Islet of Langerhans (tissue), 1 donor: ENCODE results near the gene EWSR1.

ENCODE experiments used
- FAIRE-seq: peaks from one replicate; lab custom pipeline; 2011; peaks lifted over from hg19 to GRCh38; lab: Jason Lieb, UNC

EWSR1 gene

DNA sequence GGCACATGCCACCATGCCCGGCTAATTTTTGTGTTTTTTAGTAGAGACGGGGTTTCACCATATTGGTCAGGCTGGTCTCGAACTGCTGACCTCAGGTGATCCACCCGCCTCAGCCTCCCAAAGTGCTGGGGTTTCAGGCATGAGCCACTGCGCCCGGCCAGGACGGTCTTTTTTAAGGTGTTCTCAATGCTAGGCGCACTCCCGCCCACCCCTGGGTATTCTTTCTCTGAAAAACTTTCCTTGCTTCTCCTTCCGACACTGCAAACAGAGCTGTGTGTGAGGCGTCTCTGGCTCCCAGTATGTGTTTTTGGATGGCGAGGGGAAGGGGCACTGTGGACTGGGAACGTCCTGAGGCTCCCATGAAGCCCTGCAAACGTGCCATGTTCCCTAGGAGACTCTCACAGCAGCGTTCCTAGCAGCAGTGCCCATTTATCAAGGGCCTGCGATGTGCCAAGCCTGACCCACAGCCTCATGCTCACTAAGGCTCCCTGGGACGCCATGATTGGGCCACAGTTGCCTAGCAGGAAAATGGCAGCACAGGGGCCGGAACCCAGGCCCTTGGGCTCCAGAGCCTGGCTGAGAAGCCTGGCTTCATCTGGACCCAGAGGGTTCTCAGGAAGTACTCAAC is 49.9 kb downstream of the EWSR1 start:
- FAIRE-seq, result no peak

DNA sequence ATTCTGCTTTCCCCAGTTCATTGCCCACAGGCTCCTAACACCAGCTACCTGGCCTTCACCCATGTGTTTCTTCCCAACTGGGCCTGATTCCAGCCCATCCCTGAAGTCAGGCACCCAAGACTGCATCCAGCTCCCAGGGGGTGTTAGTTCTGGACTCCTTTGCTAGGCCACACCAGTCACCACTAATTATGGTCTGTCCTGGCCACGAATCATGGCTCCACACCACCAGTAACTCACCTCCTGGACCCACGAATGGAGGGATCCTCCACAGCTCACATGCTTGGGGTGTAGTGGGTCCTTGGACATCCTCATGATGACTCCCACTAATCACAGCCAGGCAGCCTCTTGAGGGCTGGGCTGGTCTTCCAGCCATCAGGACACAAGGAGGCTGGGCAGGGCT is 51.0 kb downstream of the EWSR1 start:
- no peak for FAIRE-seq

DNA sequence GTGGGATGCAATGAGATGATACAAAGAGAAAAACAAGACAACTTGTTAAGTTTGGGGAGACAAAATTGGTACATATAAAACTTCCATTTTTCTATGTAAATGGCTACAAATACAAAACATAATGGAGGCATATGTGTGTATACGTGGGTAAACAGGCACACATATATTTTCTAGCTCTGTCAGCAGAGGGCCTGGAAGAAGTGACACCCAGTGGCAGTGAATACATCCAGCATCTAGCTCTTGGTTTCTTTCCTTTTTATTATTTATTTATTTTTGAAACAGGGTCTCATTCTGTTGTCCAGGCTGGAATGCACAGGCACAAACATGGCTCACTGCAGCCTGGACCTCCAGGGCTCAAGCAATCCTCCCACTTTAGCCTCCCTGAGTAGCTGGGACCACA is 52.5 kb downstream of the EWSR1 start:
- FAIRE-seq, result no peak

DNA sequence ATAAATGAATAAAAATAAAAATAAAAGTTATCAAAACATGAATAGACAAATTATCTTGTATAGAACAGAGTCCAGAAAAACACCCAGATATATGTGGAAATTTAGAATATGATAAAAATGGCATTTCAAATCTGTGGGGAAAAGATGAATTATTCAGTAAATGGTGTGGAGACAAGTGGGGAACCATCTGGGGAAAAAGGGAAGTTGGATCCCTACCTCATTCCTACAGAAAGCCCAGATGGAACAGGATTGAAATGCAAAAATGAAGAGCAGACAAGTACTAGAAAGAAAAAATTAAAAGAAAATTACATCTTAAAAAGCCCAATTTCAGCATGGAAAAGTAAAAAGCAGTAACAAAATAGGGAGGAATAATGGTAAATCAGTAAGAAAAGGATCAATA is 55.6 kb downstream of the EWSR1 start:
- FAIRE-seq, result no peak

DNA sequence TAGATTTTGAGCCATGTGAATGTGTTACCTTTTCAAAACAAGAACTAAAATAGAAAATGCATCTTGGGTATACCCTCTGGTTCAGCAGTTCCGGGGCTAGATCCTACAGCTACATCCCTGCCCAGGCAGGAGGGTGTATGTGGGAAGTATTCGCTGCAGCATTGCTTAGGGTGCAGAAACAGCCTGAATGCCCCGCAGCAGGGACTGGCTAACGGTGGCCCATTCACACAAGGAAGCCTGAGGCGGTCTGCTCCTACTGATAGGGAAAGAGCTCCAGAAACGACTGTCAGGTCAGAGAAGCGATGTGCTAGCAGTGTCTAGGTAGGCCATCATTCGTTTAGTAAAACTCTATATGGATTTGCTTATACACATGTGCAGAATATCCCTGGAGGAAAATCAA is 57.3 kb downstream of the EWSR1 start:
- FAIRE-seq, result no peak

DNA sequence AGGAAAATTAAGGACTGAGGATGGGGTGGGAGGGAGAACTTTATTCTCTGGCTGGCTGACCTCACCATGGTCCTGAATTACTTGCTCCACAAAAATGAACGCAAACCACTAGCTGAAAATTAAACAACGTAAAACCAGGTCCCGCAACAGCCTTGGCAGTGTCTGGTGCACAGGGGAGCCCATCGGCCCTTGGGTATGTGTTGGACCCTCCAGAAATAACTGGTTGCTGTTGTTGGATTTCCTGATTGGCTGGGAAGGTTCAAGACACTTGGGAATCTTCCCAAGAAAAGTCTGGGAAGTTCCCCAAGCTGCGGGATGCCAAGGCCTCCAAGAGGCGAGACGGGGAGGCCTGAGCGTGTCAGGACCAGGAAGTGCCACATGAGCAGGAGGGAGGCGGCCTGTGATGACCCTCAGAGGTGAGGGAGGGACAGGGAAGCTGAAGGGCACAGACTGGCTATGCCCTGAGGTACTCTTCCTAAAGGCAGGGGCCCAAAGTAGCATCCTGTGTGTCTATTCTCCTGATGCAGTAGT is 57.8 kb downstream of the EWSR1 start:
- FAIRE-seq, result no peak

DNA sequence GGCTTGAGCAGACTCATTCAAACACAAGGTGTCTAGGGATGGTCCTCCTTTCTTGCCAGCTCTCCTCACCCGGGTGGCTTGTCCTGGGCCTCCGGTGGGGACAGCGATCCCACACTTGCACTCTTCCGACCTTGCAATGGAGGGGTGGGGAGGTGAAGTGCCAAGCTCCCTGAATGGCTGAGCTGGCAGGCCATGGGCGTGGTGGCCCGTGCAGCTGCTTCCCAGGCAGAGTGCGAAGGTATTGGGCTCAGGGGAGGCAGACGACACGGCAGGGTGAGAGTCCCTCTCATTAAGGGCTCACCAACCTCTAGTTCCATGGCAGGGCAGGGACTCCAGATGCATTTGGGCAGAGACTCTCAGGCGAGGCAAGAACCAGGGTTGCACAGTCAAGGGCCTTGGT is 58.4 kb downstream of the EWSR1 start:
- no peak for FAIRE-seq

DNA sequence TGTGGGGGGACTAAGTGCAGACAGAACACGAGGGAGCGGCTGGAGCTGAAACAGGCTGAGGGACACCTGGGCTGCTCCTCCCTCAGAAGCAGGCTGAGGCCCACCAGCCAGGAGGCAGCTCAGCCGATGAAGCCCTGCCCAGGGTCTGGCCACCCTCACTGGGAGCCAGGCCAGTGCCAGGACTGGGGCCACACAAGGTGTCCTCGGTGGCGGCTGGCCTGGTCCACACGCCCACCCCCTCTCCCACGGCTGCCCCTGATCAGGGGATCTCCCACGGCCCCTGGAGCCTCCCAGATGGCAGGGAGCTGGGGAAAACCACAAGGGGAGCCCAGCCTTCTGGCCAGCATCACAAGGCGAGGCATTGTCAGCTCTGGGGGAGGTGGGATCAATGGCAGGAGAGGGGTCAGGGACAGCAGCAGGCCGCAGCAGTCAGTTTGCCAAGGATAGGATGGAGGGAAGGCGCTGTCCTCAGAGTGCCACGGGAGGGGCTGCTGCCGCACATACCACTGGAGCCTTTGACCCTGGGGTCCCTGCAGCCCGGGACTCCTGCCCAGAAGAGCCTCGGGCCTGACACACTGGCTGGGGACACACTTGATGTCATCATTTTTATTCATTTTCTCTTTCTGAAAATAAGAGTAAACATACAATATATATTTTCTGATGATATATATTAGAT is 59.2 kb downstream of the EWSR1 start:
- no peak for FAIRE-seq

DNA sequence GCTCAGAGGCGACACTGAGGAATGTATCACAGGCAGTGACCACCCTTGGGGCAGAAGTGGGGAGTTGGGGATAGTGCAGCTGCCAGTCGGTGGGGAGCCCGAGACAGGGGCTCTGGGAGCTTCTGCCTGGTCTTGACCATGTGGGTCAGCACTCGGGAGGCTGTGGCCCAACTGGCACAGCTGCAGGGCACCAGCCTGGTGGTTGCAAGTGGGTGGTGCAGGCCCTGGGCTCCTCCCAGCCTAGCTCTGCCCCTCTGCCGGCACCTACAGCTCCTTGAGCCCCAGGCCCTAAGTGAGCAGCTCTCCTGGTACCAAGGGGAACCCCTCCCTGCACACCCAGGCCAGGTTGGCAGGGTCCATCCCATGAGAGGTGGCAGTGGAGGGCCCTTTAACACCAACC is 60.0 kb downstream of the EWSR1 start:
- FAIRE-seq, result no peak

DNA sequence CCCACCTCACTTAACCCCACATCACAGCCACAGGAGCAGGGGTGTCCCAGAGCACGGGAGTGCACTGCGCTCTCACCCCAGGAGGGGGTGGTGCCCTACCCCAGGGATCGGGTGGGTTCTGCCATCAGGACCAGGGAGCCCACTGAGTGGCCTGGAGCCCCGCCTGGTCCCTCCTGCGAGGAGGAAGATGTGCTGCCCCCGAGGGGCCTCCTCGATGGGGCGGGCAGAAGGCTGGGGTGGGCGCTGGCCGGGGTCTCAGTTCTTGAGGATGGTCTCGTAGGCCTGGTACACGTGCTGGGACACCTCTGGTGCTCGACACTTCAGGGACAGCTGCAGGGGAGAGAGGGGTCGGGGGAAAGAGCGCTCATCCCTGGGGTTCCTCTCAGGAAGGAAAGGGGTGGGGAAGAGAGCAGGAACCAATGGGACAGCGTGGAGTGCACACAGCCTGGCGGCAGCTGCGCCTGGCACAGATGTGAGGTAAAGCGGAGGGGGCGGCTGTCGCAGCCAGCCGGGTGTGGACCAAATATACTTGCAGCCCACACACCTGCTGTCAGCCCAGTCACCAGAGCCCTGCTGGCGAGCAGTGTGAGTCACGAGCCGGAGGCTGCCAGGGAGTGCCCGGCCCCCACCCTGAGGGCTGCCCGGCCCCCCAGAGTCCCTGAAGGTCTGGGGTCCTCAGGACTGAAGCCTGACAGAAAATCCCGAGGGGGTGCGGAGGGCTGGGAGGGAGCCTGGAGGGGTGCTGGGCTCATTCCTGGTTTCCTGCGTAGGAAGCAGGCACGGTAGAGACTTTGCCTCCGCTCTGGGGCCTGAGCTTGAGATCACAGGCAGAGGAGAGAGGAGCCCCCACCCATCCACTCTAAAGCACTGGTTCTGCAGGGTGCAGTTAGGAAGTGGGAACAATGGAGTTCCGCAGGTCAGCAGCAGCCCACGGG is 60.8 kb downstream of the EWSR1 start:
- no peak for FAIRE-seq

DNA sequence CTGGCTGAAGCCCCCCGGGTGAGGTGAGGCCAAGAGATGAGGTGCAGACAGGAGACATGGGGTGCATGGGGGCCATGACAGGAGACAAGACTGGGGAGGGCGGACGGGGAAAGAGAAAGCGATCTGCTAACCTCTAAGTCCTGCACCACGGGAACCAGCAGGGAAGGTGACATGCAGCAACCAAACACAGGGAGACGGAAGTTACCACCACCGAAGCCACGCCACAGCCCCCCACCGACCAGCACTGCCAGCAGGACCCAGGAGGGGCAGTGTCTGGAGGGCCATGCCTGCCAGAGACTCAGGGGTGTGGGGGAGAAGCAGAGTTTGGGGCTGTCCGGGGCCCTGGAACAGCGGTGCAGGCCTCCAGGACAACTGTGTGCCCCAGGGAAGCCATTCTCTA is 61.5 kb downstream of the EWSR1 start:
- no peak for FAIRE-seq

DNA sequence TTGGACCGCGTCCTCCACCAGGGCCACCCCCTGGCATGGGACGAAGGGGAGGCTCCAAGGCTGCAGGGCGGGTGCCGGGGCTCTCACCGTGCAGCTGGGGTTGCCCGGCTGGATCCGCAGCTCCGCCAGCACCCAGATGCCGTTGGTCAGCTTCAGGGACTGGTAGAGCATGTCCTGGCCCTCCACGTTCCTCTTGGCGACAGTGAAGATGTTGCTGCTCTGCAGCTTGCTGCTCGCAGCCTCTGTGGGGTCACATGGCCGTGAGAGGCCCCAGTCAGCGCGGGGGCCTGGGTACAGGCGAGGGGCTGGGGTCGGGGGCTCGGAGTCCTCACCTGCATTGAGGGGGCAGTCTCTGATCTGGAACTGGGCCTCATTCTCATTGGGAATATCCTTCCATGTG is 62.2 kb downstream of the EWSR1 start:
- FAIRE-seq, result no peak

DNA sequence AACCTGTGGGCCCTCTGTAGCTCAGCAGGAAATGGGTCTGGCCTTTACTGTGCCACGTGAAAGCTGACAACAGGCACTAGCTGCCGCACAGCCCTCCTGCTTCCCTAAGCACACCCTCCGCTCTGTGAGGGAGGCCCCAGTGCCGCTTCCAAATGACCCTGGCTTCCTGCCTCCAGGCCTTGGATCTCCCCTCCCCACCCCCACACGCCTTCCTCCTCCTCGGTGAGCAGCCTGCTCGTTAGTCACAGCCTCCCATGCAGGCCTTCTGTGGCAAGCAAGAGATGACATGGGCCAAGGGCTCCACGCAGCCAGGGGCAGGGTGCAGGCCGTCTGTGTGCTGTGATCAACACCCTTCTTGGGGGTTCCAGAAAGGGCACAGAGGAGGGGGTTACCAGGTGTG is 62.7 kb downstream of the EWSR1 start:
- no peak for FAIRE-seq

DNA sequence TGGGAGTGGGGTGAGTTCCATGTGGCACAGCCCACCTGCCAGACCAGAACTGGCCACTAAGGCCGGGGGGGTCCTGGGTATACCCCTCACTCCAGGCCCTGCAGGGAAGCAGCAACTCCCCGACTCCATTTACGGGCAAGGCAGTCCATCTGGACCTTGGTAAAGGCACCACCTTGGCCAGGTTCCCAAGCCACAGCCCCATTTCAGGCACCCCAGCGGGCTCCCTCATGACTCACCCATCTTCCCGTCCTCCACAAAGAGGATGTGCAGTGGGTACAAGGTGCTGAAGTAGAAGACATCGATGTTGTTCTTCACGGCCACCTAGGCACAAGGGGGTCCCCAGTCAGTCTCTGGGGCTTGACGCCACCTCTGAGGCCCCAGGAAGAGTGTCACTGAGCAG is 63.1 kb downstream of the EWSR1 start:
- no peak for FAIRE-seq

DNA sequence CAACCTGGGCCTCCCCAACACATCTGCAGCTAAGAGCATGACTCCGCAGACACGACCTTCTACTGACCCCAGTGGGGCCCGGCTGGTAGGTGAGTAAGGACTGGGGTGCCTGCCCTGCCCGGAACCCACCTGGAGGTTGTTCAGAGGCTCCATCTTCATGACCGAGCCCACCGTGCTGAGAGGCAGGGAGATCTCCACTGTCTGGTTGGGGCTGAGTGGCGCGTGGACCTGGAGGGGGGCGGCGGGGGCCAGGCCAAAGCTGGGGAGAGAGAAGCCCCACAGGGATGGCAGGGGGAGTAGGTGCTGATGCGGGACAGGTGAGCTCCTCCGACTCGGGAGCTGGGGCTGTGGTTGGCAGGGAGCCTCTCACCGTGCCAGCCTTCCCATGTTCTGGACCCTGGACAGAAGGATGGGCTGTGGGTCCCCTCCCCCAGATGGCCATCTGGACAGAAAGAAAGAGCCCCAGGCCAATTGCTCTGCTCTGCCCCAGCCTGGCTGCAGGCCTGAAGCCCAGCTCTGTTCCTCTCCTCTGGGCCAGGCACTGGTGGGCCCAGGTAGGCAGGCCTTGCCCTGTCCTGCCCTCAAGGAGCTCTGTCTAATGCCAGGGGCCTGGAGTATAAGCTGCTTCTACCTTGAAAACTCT is 63.7 kb downstream of the EWSR1 start:
- no peak for FAIRE-seq

DNA sequence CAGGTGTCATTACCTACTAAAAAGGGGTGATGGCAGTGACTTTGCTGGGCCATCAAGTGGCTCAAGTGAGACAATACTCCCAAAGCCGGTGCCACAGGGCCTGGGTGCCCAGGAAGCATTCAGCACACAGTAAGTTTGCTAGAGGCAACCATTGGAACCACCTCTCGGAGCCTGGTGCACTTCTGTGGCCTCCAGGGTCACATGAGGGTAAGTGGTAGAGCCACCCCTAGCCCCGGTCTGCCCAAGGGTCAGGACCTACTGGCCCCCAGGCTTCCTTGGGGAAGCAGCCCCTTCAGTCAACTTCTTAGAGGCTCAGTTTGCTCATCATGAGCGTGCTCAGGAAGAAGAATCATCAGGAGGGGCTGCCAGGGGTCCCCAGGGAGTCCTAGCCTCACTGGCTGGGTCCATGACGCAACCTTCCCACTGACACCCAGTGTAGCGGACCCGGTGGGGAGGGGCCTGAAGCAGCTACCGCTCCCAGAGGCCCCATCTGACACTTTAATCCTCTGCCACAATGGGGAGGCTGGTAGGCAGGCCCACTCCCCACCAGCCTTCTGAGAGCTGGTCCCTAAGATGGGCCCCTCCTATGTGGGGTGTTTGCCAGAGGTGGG is 64.9 kb downstream of the EWSR1 start:
- no peak for FAIRE-seq

DNA sequence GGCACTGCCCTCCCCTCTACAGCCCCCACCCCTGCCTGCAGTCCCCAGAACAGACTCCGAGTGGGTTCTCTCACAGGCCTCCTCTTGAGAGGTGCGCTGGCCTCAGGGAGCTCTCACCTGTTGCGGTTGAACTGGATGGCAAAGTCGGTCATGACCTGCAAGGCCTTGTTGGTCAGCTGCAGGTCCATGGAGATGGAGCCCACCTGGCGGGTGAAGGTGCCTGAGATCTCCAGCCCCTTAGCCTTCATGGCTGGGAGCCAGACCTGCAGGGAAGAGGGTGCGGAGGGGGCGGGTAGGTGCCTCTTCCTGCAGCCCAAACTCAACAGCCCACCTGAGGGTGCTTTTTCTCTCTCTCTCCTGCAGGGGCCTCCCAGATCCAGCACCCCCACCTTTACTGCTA is 66.1 kb downstream of the EWSR1 start:
- FAIRE-seq, result no peak

DNA sequence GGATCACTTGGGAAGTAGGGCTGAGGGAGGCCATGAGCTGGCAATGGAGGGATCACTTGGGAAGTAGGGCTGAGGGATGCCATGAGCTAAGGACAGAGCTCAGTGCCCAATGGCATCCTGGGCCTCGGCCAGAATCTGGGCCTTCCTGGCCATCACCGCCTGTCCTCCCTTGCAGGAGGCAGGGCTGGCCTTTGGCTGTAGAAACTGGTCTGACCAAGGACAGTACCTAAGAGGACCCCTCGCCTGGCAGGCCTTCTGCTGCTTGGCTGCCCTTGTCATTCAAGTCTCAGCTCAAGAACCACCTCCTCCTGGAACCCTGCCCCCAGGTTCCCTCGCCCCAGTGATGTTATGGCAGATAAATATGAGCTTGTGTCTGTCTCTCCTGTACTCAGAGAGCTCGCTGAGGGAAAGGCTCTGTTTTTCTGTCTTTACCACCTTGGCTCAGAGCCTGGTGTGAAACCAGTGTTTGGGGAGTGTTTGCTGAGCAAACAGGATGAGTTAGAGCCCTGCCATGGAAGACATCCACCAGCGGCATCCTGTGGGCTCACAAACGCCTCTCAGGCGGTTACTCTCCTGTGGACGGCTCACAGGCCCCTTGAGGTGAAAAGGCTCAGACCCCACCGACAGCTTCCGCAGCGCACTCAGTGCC is 66.8 kb downstream of the EWSR1 start:
- FAIRE-seq, result no peak

DNA sequence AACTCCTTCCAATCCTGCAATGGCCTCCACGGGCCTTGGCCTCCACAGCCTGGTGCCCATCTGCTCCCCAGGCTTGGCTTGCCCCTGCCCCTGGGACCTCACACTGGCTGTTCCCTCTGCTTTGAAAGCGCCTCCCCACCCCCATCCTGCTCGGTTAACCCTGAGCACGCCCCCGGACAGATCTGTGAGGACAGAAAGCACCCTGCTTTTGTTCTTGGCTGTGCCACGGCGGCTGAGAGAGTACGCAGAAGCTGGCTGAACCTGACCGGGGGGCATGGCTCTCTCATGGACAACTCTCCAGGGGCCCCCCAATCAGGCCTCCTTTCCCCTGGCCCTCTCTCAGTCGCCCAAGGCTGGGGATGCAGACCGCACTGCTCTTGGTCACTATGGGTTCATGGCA is 67.6 kb downstream of the EWSR1 start:
- no peak for FAIRE-seq

DNA sequence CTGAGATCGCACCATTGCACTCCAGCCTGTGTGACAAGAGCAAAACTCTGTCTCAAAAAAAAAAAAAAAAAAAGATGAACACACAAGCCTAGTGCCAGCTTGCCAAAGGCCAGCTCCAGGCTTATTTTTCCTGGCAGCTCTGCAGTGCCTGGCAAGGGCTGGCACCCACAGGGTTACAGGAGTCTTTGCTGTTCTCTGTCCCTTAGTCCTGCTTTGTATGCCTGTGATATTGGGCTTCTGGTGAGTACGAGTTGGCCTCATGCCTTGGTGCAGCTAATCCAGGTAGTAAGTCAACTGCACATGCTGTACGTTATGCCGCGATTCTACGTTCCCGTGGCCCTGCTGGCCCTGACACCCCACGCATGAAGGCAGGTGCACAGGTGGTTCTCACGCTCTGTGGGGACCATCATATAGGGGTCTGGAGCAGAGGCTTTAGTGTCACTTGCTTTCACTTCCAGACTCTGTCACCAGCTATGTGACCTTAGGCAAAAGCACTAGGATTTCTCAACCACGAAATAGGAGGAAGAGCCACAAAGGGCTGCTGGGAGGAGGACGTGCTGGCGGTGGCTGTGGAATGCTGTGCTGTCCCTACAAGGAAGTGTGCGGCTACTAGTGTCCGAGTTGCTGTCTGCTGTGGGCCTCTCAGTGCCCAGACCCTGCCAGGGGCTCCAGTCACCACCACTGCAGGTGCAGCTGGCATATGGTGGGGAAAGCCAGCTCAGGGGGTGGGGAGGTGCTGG is 68.9 kb downstream of the EWSR1 start:
- FAIRE-seq, result no peak
